GM13977 (cell line): ENCODE measurements around the gene MED27.

Experiments
- DNase-seq: peaks from one replicate; pipeline ENCODE4 v3.0.0; 2012; ENCODE audit warnings: low spot score
- CTCF ChIP-seq: IDR thresholded peaks from 2 replicates; pipeline ENCODE4 v1.5.1; 2012; ENCODE audit warnings: mild to moderate bottlenecking, control low read depth; ENCODE audit not compliant: insufficient read depth; ENCODE audit errors: extremely low read depth, missing control alignments
- in situ Hi-C: fragments of 300-500 bp; cut with MboI; formaldehyde crosslinking; loops from one replicate; pipeline ENCODE4 v1.12.0; 2022; ENCODE audit warnings: low sequenced_read_pairs, low pct_unique_long_range_greater_than_20kb, mixed read lengths, inconsistent platforms; ENCODE audit not compliant: unreplicated experiment

Gene MED27

GRCh38 chr9:132008855-132009812 is 70.5 kb downstream of the MED27 start:
- TF ChIP-seq CTCF: no peak
- in situ Hi-C loops: no loop called here
- DNase-seq: no peak

- TF ChIP-seq CTCF: no peak
- in situ Hi-C loops: no loop called here
- DNase-seq: no peak
Measured at GRCh38 chr9:132008184-132008803, 71.4 kb downstream of the MED27 start.

GRCh38 chr9:132007371-132008025 is 72.2 kb downstream of the MED27 start:
- in situ Hi-C loops: no loop called here
- no peak for DNase-seq
- no peak for TF ChIP-seq CTCF

GRCh38 chr9:132006677-132007370 is 72.8 kb downstream of the MED27 start:
- in situ Hi-C loops: no loop called here
- peak; percentile 62 for DNase-seq
- TF ChIP-seq CTCF: no peak

- in situ Hi-C loops: no loop called here
- no peak for DNase-seq
- no peak for TF ChIP-seq CTCF
Measured at GRCh38 chr9:132005899-132006298, 73.8 kb downstream of the MED27 start.

- no peak for TF ChIP-seq CTCF
- in situ Hi-C loops: no loop called here
- DNase-seq: no peak
Measured at GRCh38 chr9:132004323-132004722, 75.3 kb downstream of the MED27 start.
